Skin epidermis (tissue), 12 donors: Measurements from ENCODE around the gene SPATA25.
"Not testable (repeated sequence)": the region's sequence is repeated elsewhere in the genome, so short reads cannot be mapped to it uniquely, and the experiment has no call there.

Experiments used
- H3K27ac ChIP-seq, 21 experiments: fragments of 200-600 bp; sonication (generic) in 11 of 21; one replicate each; pipeline ENCODE4 v1.5.0; 2020; ENCODE audit warnings: mild to moderate bottlenecking in 3 of 21, inconsistent platforms in 2 of 21, moderate library complexity in 2 of 21
- H3K4me3 ChIP-seq, 7 experiments: fragments of 200-600 bp; sonication (generic) in 2 of 7; one replicate each; pipeline ENCODE4 v1.5.0; 2020; ENCODE audit warnings: inconsistent platforms in 2 of 7, mild to moderate bottlenecking in 2 of 7, moderate library complexity in 1 of 7

SPATA25 gene

DNA sequence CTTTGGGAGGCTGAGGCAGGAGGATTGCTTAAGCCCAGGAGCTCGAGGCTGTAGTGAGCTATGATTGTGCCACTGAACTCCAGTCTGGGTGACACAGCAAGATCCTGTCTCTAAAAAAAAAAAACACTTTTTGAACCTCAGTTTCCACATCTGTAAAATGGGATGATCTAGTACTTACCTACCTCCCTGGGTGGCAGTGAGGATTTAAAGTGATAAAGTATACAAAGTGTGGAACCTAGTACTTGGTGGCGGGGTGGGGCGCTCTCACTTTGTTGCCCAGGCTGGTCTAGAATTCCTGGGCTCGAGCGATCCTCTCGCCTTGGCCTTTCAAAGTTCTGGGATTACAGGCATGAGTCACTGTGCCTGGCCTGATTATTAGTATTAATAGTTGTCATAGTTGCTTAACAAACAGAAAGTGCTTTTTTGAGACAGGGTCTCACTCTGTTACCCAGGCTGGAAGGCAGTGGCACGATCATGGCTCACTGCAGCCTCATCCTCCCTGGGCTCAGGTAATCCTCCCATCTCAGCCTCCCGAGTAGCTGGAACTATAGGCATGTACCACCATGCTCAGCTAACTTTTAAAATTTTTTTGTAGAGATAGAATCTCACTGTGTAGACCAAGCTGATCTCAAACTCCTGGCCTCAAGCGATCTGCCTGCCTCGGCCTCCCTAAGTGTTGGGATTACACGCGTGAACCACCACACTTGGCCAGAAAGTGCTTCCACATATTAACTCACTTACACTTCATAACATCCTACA lies 31.5 kb upstream of the SPATA25 start:
- peak overlapping the region in 5 of 21 experiments; percentile 4 to 77 (median 17) for H3K27ac ChIP-seq
- H3K4me3 ChIP-seq = no peak overlapping the region

- Histone ChIP-seq H3K27ac (peak overlapping the region in 9 of 21 experiments; percentile 4 to 77 (median 33)), H3K4me3 (no peak overlapping the region)
Observed at GRCh38 chr20:45918182-45918737, 30.8 kb upstream of the SPATA25 start.

GRCh38 chr20:45917790-45918141 lies 30.3 kb upstream of the SPATA25 start:
- Histone ChIP-seq H3K27ac (peak overlapping the region in 8 of 21 experiments; percentile 4 to 77 (median 33)), H3K4me3 (no peak overlapping the region)

DNA sequence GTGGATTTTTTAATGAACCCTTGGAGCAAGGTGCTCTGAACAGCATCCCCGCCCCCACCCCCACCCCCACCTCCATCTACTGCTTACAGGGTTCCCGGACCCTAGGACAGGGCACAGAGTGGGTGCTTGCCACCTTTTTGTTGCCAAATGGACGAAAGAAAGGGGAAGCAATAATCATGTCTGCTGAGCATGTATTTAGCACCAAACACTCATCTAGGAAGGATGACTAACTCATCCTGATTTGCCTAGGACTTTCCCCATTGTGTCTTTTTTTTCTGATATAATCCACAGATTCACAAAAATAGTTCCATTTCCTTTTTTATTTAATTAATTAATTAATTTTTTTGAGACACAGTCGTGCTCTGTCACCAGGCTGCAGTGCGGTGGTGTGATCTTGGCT lies 25.7 kb upstream of the SPATA25 start:
- Histone ChIP-seq H3K4me3 (no peak overlapping the region), H3K27ac (peak overlapping the region in 2 of 21 experiments; percentile 78 to 83)

DNA sequence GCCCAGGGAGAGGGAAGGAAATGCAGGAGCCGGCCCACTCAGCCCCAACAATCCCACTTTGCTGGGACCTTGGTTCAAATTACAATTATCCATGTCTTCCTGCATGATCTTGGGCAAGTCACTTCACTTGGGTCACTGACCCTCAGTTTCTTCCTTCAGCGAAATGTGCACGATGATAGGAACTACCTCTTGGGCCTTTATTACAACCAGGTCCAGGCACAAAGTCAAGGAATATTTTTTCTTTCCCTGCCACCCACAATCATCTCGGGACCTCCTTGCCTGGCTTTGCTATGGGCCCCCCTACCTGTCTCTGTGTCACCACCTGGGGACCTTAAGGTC lies 24.9 kb upstream of the SPATA25 start:
- H3K4me3 ChIP-seq = peak overlapping the region in 6 of 7 experiments; percentile 33 to 53 (median 42)

DNA sequence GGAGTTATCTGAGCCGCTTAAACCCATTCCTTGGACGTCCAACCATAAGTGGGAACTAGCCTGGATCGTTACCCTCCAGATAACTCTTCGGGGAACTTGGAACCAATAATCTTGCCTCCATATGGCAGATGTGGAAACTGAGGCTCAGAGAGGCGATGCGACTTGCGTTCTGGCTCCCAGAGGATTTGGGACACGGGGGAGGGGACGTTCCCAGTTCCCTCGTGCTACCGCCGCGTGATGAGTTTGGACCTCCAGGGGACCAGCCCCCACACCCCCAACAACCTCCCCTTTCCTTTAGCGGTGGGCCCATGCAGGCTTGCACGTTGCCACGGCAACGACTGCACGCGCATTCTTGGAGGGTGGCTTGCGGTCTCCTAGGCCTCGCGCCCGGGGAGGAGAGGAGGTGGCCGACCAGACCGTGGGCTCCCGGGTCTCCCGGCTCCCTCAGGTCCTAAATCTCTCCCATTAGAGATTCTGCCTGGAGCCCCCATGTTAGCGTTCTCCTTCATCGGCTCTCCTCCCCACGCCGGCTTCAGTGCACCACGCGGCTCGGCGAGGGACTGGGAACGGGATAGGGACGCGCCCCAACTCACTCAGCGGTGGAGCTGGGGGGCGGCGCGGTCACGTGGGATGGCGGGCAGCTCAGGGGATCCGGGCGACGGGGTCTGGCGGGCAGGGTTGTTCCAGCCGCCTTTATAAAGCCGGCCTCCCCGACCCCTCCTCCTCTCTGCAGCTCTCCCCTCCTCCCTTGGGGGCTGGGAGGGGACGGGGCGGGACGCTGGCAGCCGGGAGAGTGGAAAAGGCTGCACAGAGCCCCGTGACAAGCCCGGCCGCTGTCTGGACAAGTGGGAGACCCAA lies 24.3 kb upstream of the SPATA25 start, which contains the start of gene PLTP:
TSS of gene PLTP (minus strand) at position 670 of the 858 bp plus-strand sequence. CDS start 703 bp downstream, outside the sequence.
- Histone ChIP-seq H3K27ac (peak within 1 kb of the TSS in 20 of 21 experiments; percentile 29 to 86 (median 76)), H3K4me3 (peak within 1 kb of the TSS; percentile 33 to 53 (median 46))

More for the DNA sequence above, 24.9 kb upstream of the SPATA25 start:
- peak overlapping the region in 19 of 21 experiments; percentile 29 to 86 (median 76) for H3K27ac ChIP-seq

DNA sequence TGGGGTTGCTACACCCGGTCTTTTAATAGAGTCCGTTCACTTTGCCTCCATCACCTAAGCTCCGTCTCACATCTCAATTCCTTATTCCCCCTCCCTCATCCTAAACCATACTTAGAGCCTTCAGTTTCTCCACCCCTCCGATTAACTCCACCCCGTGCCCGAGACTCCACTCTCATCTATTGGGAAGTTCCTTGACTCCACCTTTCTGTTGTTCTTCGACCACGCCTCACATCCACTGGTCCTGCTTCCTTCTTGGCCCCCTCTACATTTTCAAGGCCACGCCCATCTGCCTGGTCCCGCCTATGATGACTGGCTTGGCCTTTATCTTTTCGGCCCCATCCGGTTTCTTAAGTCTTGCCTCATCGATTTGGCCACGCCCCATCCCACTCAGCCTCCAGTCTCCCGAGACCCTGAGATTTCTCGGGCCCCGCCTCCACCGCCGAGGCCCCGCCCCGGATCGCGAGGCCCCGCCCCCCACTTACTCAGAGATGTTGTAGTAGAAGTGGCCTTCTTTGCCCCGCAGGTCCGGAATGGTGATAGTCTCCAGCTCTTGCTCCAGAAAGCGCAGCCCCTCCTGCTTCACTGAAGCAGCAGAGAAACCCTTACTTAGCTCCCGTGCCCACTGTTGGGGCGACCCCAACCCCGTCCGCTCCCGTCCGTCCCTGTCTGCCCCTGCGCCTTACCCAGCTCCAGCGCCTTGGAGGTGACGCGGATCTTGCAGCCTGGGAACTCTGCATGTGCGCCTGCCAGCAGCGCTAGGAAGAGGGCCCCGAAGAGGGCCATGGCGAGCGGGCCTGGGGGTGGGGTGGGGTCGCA lies 23.5 kb upstream of the SPATA25 start:
- peak overlapping the region; percentile 33 to 53 (median 46) for H3K4me3 ChIP-seq
- peak overlapping the region in 20 of 21 experiments; percentile 29 to 86 (median 76) for H3K27ac ChIP-seq

GRCh38 chr20:45909817-45910669 lies 22.6 kb upstream of the SPATA25 start:
- Histone ChIP-seq H3K27ac (peak overlapping the region in 3 of 21 experiments; percentile 1 to 16 (median 5)), H3K4me3 (peak overlapping the region in 1 of 7 experiments; percentile 53)

DNA sequence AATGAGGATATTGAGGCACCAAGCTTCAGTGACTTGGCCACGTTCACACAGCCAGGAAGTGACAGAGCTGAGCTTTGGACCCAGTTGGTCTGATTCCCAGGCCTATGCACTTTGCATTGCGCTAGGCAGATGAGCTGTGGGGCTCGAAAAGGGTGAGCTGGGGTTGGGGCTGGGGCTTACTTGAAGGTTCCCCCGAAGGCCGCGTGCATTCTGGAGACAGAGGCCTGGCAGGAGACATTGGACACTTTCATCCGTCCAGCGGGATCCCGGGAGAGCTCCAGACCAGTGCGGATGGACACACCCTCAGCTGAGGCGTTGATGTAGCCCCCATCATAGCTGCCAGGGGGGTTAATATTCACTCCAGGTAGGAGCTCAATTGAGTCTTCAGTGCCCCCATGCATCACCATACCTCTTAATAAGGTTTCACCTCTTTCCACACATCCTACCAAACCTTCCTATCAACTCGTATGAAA lies 21.9 kb upstream of the SPATA25 start:
- Histone ChIP-seq H3K27ac (peak overlapping the region in 1 of 21 experiments; percentile 5), H3K4me3 (no peak overlapping the region)

DNA sequence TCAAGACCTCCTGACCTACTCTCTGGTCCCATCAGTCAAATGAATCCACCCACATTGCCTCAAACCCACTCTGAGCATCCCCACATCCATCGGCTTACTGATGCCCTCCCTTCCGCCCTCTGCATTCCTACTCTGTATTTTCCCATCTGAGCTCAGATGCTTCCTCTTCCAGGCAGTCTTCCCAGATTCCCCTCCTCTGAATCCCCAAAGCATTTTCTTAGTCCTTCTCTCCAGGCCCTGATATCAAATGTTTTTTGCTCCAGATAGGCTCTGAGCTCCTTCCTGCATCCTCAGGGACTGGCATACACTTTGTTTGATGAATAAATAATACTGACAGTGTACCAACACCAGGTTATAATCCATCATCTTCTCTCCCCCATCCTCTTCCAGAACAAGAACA lies 20.7 kb upstream of the SPATA25 start:
- H3K4me3 ChIP-seq = no peak overlapping the region
- H3K27ac ChIP-seq = no peak overlapping the region

DNA sequence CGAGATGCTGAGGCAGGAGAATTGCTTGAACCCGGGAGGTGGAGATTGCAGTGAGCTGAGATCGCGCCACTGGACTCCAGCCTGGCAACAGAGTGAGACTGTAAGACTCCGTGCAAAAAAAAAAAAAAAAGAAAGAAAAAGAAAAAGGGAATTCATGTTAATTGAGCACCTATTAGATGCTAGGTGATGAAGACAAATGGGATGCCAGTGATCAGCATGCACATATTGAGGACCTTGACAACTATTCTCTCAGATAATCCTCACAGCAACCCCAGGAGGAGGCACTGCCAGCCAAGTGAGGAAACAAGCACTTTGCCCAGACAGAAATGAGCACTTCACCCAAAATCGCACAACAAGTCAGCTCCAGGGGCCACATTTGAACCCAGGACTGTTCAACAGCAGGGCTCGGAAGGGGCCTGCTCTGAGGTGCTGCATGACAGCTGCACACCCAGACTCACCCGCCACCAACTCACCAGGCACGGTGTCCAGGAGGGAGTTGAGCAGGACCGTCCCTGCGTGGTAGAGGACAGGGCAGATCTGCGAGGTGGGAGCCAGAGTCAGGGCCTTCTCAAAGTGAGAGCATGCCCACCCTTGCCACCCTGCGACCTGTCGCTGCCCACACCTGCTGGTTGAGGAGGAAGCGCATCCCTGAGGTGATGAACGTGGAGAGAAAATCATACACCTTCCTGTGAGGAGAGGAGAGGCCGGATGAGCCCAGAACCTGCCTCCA lies 20.0 kb upstream of the SPATA25 start:
- Histone ChIP-seq H3K4me3 (no peak overlapping the region), H3K27ac (no peak overlapping the region)

GRCh38 chr20:45905505-45906079 lies 18.2 kb upstream of the SPATA25 start:
- Histone ChIP-seq H3K27ac (no peak overlapping the region), H3K4me3 (no peak overlapping the region)

- no peak overlapping the region for H3K27ac ChIP-seq
- H3K4me3 ChIP-seq = no peak overlapping the region
Observed at GRCh38 chr20:45904583-45905504, 17.4 kb upstream of the SPATA25 start.

- Histone ChIP-seq H3K4me3 (no peak overlapping the region), H3K27ac (no peak overlapping the region)
Observed at GRCh38 chr20:45902199-45902701, 14.8 kb upstream of the SPATA25 start.

- not testable (repeated sequence) for H3K4me3 ChIP-seq, H3K27ac ChIP-seq
Observed at GRCh38 chr20:45901332-45901731, 13.9 kb upstream of the SPATA25 start.
